ENCODE results near the gene OSBPL10.

DNA sequence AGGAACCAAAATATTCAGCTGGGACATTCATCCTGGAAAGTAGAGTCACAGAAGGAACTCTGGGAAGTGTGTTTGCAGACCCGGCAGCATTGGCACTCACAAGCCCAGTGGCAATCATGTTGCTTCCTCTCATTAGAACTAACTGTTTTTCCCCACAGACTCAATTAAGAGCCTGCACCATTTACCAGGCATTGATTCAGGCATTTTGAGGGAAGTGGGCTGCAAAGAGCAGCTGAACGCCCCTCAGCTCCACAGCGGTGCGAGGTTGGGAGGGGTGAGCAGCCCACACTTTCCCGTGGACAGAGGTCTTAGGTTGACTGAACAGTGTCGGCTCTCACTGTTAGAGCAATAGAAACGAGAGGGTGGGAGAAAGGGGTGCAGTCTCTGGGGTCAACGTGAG, 304.5 kb downstream of the OSBPL10 start:
- TF ChIP-seq, protein P1, sequence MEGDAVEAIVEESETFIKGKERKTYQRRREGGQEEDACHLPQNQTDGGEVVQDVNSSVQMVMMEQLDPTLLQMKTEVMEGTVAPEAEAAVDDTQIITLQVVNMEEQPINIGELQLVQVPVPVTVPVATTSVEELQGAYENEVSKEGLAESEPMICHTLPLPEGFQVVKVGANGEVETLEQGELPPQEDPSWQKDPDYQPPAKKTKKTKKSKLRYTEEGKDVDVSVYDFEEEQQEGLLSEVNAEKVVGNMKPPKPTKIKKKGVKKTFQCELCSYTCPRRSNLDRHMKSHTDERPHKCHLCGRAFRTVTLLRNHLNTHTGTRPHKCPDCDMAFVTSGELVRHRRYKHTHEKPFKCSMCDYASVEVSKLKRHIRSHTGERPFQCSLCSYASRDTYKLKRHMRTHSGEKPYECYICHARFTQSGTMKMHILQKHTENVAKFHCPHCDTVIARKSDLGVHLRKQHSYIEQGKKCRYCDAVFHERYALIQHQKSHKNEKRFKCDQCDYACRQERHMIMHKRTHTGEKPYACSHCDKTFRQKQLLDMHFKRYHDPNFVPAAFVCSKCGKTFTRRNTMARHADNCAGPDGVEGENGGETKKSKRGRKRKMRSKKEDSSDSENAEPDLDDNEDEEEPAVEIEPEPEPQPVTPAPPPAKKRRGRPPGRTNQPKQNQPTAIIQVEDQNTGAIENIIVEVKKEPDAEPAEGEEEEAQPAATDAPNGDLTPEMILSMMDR (IDR thresholded peaks at IDR 0.05), result no peak
- no peak for TF ChIP-seq POLR2A (IDR thresholded peaks at IDR 0.05)

Data from lower leg skin (tissue), 3 donors.